Neural progenitor cell (in vitro differentiated cells): ENCODE results near the gene RBMXL2. TPM values are rescaled to one million over a fixed set of nuclear protein-coding genes. Genes with fewer than 3 reads are reported as not detected.

Source experiments
- DNase-seq: peaks from one replicate; pipeline ENCODE4 v3.0.0-alpha.2; 2016; ENCODE audit warnings: low spot score
- H2AFZ ChIP-seq: fragments of 200-600 bp; sonication (generic); replicated peaks from 2 replicates; pipeline ENCODE4 v1.6.1; 2016; ENCODE audit warnings: antibody characterized with exemption
- H3F3A ChIP-seq: fragments of 200-600 bp; sonication (generic); 2 replicates; pipeline ENCODE4 v1.6.1; 2016; ENCODE audit warnings: antibody characterized with exemption, low read depth
- H3K27ac ChIP-seq: fragments of 200-600 bp; sonication (generic); 2 replicates; pipeline ENCODE4 v1.5.1; 2016; ENCODE audit warnings: mild to moderate bottlenecking
- H3K27me3 ChIP-seq: fragments of 200-600 bp; sonication (generic); 2 replicates; pipeline ENCODE4 v1.6.1; 2016; ENCODE audit warnings: mild to moderate bottlenecking, moderate library complexity
- H3K36me3 ChIP-seq: fragments of 200-600 bp; sonication (generic); 2 replicates; pipeline ENCODE4 v1.5.1; 2016
- H3K4me1 ChIP-seq: fragments of 200-600 bp; sonication (generic); 2 replicates; pipeline ENCODE4 v1.6.1; 2016; ENCODE audit warnings: mixed run types
- H3K4me2 ChIP-seq: fragments of 200-600 bp; sonication (generic); 2 replicates; pipeline ENCODE4 v1.6.1; 2016
- H3K4me3 ChIP-seq: fragments of 200-600 bp; sonication (generic); 2 replicates; pipeline ENCODE4 v1.5.1; 2016
- H3K79me2 ChIP-seq: fragments of 200-600 bp; sonication (generic); 2 replicates; pipeline ENCODE4 v1.6.1; 2016; ENCODE audit warnings: low read depth
- H3K9ac ChIP-seq: fragments of 200-600 bp; sonication (generic); 2 replicates; pipeline ENCODE4 v1.6.1; 2016
- H3K9me3 ChIP-seq: fragments of 200-600 bp; sonication (generic); 2 replicates; pipeline ENCODE4 v1.5.1; 2016; ENCODE audit warnings: low read depth
- H4K20me1 ChIP-seq: fragments of 200-600 bp; sonication (generic); 2 replicates; pipeline ENCODE4 v1.6.1; 2016; ENCODE audit warnings: low read depth
- H3K27ac Mint-ChIP-seq: 3 replicates; pipeline ENCODE4 v1.8.0; 2021; ENCODE audit warnings: mixed read lengths
- H3K27me3 Mint-ChIP-seq: 2 replicates; pipeline ENCODE4 v1.8.0; 2022; ENCODE audit warnings: low read depth, mild to moderate bottlenecking, inconsistent platforms, moderate library complexity, mixed read lengths; ENCODE audit not compliant: insufficient read depth
- H3K36me3 Mint-ChIP-seq: 3 replicates; pipeline ENCODE4 v1.8.0; 2021; ENCODE audit warnings: mixed read lengths
- H3K4me1 Mint-ChIP-seq: 3 replicates; pipeline ENCODE4 v1.8.0; 2021; ENCODE audit warnings: mixed read lengths
- H3K4me3 Mint-ChIP-seq: 3 replicates; pipeline ENCODE4 v1.8.0; 2021; ENCODE audit warnings: mild to moderate bottlenecking, moderate library complexity, mixed read lengths
- H3K9me3 Mint-ChIP-seq: 3 replicates; pipeline ENCODE4 v1.8.0; 2020; ENCODE audit warnings: mixed read lengths
- EZH2 ChIP-seq: fragments of 200-600 bp; sonication (generic); IDR thresholded peaks from 2 replicates; pipeline ENCODE4 v1.6.1; 2017; ENCODE audit warnings: antibody characterized with exemption, mild to moderate bottlenecking, moderate library complexity
- total RNA-seq: library from RNA; depleted of rRNA; stranded (reverse); fragments of >200 nt; gene quantifications from 2 replicates; pipeline ENCODE4 v1.2.3, GENCODE V29; 2015; ENCODE audit warnings: low replicate concordance
- TF ChIP-seq, protein P1 (sequence below): fragments of 200-600 bp; sonication (generic); IDR thresholded peaks from 2 replicates; pipeline ENCODE4 v1.5.1; 2017; ENCODE audit warnings: antibody characterized with exemption, mild to moderate bottlenecking

RBMXL2 gene
- total RNA-seq, 1 donor from 2014 or later, result not detected

DNA sequence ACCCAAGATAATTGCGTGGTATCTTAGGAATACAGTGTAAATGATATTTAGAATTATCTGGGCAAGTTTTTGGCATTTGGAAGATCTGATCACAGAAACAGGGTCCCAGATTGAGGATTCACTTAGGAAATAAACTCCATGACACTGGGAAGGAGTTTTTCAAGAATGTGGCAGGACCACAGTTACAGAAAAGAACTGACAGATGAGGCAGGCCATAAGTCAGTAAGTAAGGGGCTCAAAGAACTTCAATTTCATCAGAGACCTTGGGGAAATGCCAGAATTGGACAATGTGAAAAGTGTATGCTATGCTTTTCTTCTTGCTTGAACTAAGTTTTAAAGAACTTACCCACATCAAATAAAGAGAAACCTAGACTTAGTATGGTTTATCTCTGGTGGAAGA lies 49.3 kb downstream of the RBMXL2 start:
- Histone ChIP-seq H3K4me3 (no peak overlapping the region), H3K4me2 (no peak overlapping the region), H3K4me1 (no peaks in the 10 kb centered on the region), H3K36me3 (no peaks in the 10 kb centered on the region), H3K9me3 (no peaks in the 10 kb centered on the region), H4K20me1 (no peaks in the 10 kb centered on the region), H3K79me2 (no peaks in the 10 kb centered on the region), H3F3A (no peaks in the 10 kb centered on the region), H2AFZ (no peak overlapping the region), H3K27me3 (no peaks in the 10 kb centered on the region), H3K27ac (no peak overlapping the region), H3K9ac (no peak overlapping the region)
- H3K27me3 Mint-ChIP-seq, result no peaks in the 10 kb centered on the region
- no peak for TF ChIP-seq EZH2
- TF ChIP-seq, protein P1, sequence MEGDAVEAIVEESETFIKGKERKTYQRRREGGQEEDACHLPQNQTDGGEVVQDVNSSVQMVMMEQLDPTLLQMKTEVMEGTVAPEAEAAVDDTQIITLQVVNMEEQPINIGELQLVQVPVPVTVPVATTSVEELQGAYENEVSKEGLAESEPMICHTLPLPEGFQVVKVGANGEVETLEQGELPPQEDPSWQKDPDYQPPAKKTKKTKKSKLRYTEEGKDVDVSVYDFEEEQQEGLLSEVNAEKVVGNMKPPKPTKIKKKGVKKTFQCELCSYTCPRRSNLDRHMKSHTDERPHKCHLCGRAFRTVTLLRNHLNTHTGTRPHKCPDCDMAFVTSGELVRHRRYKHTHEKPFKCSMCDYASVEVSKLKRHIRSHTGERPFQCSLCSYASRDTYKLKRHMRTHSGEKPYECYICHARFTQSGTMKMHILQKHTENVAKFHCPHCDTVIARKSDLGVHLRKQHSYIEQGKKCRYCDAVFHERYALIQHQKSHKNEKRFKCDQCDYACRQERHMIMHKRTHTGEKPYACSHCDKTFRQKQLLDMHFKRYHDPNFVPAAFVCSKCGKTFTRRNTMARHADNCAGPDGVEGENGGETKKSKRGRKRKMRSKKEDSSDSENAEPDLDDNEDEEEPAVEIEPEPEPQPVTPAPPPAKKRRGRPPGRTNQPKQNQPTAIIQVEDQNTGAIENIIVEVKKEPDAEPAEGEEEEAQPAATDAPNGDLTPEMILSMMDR, result no peak
- no peak overlapping the region for H3K27ac Mint-ChIP-seq
- DNase-seq, result no peak
- H3K36me3 Mint-ChIP-seq, result no peaks in the 10 kb centered on the region
- H3K4me3 Mint-ChIP-seq, result no peak overlapping the region
- no peaks in the 10 kb centered on the region for H3K4me1 Mint-ChIP-seq
- H3K9me3 Mint-ChIP-seq, result no peaks in the 10 kb centered on the region

Other genes starting within 250 kb of the RBMXL2 start
- not detected in 2 replicates for gene OR10A5, start 243.3 kb upstream of the RBMXL2 start, total RNA-seq
- gene OR10A2, start 225.9 kb upstream of the RBMXL2 start, total RNA-seq, result not detected in 2 replicates
- gene OR10A4, start 212.4 kb upstream of the RBMXL2 start, total RNA-seq, result not detected in 2 replicates
- gene OR2D2, start 196.5 kb upstream of the RBMXL2 start, total RNA-seq, result 0.56 TPM in 1 of 2 replicates, not detected in the other
- gene OR2D3, start 168.0 kb upstream of the RBMXL2 start, total RNA-seq, result not detected in 2 replicates
- 14.8 and 20.1 TPM in 2 replicates for gene ZNF215, start 162.6 kb upstream of the RBMXL2 start, total RNA-seq
- 13.2 and 19.6 TPM in 2 replicates for gene ZNF214, start 68.7 kb upstream of the RBMXL2 start, total RNA-seq
- 1.3 and 1.8 TPM in 2 replicates for gene NLRP14, start 68.5 kb upstream of the RBMXL2 start, total RNA-seq
- gene SYT9, start 162.9 kb downstream of the RBMXL2 start, total RNA-seq, result 5.2 and 5.3 TPM in 2 replicates